GM18508 (cell line): ENCODE data around the gene GPR132.
"Not testable (repeated sequence)": the region's sequence is repeated elsewhere in the genome, so short reads cannot be mapped to it uniquely, and the experiment has no call there.

ENCODE experiments used
- ATAC-seq: cut with Tn5 transposase; IDR thresholded peaks from one replicate; pipeline ENCODE4 v1.9.1; 2021; ENCODE audit warnings: moderate number of reproducible peaks; ENCODE audit not compliant: insufficient read depth, unreplicated experiment

The GPR132 gene

DNA sequence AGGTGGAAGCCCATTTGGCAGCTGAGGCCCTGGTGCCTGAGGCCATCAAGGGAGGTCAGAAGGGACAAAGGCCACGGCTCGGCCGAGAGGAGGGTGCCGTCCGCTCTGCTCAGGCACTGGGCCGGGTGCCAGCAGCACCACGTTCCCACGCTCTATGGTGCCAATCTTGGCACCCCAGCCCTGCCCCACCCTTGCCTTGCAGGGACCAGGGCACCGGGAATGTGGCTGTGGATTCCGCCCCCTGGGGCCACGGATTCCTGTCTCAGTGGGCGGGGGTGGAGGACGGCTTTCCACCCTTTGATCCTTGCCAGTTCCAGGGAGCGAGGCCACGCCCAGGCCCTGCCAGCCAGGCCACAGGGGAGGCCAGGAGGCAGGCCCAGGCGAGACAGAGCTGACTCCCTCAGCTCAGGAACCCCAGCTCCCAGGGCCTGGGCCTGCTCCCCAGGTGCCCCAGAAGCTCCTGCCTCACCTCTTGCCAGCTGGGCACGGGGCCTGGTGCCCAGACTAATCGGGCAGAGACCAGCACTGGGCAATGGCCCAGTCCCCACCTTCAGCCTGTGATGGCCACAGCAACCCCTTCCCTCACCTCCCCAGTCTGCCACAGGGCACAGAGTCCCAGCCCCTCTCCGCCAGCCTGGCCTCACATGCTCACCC, 26.4 kb upstream of the GPR132 start:
- ATAC-seq, result no peak

DNA sequence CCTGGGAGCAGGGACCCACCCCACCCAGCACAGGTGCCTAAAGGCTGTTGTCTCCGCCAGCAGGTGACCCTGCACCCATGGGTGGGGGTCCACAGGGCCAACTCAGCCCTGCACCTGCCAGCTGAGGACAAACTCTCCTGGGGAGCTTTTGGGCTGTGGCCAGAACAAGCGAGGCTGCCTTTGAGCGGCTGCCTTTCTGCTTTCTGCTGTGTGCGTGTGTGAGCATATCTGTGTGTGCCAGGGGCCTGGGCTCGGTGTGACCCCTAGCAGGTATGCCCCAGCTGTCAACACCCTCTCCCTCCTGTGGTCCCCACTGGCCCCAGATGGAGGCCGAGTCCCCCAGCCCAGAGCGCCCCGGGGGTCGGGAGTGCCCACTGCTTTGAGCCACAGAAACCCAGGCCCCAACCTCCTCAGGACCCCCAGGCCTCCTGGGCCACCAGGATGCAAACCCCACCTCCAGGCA, 25.9 kb upstream of the GPR132 start:
- no peak for ATAC-seq

DNA sequence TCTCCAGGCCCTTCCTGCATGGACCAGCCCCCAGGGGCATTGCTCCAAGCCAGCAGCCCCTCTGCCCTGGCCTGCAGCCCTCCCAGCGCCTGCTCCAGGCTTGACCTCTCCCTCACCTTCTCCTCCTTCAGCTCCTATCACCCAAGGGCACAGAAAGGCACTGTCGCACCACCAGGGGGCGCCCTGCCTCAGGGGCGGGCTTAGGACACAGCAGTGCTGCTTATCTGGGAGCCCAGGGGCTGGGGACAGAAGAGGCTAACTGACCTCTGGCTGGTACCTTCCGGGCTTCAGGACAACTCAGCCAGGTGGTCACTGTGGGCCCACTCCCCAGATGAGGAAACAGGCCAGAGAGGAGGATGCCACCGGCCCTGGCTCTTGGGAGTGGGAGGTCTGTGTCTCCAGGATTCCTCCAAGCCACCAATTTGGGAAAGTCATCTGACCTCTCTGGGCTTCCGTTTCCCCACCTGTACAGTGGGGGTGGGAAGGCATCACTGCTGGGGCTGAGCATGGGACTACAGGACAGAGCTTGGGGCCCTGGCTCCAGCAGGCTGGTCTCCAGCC, 25.3 kb upstream of the GPR132 start:
- no peak for ATAC-seq

DNA sequence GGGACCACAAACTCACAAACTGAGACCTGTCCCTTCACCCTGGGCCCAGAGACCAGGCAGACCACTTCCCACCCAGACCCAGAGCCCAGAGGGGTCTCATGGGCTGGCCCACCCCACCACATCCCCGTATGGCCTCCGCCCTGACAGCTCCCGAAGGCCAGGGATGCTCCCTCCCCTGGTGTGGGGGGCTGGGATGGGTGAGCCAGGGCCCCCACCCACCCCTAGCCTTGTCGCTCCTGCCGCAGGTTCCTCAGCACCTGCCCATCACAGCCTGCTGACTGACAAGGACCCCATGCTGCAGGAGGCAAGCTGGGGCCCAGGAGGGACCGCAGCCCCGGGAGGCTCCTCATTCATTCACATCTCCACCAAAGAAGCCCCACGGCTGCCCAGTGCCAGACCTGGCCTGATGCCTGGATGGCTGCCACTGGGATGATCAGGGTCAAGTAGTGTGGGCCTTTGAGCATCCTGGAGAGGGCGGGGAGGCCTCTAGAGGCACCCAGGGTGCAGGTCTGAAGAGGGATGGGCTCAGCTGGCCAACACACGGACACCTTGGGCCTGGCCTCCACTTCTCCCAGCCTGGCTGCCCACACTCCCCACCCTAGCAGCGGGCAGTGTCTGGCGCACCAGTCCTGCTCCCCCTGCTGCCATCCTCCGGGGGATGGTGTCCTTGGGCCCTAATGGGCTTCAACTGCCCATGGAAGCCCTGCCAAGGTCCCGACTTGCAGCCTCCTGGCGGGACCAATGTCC, 24.7 kb upstream of the GPR132 start:
- ATAC-seq, result no peak

DNA sequence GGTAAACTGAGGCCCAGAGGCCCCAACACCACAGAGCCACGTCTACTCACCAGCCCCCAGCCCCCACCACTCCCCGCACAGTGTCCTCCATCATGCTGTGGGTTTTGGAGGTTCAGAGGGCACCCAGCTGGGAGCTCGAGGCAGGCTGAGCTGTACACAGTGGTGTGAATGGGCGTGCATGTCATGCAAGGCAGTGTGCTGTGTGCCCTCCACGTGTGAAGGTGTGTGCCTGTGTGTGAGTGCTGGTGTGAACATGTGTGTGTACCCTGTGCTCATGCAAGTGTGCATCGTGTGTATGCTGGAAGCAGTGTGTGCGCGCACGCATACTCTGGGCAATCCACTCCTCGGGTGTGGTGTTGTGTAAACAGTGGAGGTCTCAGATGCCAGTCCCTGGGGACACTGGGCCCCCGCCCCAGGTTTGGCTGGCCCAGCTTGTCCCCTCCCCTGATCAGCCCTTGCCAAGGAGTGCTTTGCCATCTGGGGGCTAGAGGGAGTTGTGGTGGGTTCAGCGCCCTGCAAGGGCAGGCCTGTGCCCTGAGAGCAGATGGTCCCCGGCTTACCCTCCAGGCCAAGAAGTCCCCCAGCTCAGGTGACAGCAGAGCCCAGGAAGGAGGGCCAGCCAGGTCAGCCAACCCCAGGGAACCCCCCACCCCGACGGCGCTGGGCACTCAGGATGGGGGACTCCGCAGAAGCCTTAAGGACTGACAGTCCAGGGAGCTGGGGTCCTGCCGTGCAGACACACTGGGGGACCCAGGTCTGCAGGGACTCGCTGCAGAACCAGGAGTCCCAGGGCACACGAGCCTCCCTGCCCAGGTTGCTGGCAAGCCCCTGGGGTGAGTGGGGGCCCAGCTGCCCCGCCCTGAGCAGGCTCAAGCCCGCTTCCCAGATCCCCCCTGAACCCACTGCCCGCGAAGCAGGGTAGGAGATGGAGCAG, 23.8 kb upstream of the GPR132 start:
- ATAC-seq, result no peak

DNA sequence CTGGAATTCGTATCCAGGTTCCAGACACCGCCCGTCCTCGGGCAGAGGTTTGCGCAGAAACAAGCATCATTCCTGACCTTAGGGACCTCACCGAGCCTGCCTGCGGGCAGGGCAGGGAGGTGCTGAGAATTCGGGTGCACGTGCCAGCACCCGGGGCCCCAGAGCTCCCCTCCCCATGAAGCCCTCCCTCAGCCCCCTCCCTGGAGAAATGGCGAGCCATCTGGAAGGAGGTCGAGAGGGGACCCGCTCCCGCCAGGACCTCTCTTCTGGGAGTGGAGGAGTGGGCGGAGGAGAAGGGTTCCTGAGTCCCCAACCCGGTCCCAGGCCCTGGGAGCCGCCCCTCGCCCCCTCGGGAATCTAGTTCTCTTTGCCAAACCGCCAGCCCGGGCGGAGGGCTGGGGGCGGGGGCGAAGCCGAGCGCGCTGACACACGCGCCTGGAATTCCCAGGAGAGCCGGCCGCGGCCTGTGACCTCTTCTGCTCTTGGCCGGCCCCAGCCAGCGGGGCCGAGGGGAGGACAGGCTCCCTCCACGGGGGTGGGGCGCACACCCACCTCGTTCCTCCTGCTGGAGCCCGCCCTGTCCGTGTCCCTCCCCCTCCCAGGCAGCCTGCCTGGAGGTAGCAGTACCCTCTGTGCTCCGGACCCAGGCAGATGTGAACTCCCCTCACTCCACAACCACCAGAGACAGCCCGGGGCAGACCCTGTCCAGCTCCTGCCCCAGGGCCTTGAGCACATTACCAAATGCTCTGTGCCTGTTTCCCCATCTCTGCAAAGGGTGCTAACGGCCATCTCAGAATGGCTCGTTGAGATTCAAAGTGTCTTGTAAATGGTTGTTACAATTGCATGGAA, 23.0 kb upstream of the GPR132 start:
- no peak for ATAC-seq

DNA sequence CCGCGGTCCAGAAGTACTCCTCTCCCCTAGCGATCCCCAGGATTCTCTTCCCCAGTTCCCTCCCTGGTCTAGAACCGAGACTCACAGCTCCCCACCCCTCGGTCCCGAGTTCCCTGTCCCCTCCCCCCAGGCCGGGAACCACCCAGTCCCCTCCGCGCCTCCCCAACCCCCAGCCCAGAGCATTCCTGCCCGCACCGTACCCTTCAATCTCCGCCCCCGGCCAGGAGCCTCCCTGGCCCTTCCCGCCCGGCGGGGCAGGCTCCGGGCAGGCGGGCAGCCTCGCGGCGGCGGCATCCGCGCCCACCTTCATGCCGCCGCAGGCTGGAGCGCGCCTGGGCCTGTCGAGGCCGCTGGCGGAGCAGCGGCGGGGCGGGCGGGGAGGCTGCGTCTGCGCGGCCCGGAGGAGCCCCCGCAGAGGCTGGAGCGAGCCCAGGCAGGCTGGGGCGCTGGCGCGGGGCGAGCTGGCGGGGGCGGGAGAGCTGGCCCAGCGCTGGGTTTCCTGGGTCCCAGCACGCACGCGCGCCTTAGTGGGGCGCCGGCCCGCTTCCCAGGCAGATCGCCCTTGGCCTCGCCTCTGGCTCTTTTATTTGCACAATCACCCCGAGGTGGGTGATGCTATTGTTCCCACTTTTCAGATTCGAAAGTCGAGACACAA, 22.2 kb upstream of the GPR132 start:
- no peak for ATAC-seq

DNA sequence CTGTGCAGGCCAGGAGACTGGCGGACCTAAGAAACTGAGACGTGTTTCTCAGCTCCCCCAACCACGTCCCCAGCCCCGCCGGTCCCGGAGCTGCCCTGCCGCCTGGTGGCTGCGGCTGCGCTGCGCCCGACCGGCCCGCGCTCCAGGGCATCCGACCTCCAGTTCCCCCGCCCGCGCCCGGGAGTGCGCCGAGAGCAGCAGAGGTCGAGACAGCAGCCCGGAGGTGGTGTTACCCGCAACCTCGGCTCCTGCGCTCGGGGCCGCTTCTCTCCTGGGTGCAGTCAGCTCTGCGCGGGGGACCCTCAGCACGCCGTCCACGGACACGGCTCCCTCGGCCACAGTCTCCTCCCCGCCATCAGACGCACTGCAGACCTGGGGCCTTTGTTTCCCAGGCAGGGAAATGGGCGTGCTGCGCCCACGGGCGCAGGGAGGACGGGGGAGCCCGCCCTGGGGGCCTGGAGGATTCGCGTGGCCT, 21.6 kb upstream of the GPR132 start:
- no peak for ATAC-seq

DNA sequence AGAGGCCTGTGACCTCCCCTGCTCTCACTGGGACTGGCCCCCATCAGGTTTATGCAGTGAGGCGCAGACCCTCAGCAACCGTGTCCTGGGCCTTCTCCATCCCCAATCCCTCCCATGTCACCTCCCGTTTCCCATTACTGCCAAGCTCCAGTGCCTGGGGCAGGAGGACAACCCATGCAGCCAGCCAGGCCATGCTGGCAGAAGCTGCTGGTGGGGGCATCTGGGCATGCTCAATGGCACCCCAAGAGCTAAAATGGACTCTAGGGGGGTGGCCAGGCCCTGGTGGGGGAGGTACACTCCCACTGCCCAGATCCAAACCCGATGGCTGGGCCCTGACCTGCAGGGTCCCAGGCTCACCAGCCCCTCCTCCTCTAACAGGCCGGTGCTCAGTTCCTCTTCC, 20.5 kb upstream of the GPR132 start:
- ATAC-seq, result no peak

DNA sequence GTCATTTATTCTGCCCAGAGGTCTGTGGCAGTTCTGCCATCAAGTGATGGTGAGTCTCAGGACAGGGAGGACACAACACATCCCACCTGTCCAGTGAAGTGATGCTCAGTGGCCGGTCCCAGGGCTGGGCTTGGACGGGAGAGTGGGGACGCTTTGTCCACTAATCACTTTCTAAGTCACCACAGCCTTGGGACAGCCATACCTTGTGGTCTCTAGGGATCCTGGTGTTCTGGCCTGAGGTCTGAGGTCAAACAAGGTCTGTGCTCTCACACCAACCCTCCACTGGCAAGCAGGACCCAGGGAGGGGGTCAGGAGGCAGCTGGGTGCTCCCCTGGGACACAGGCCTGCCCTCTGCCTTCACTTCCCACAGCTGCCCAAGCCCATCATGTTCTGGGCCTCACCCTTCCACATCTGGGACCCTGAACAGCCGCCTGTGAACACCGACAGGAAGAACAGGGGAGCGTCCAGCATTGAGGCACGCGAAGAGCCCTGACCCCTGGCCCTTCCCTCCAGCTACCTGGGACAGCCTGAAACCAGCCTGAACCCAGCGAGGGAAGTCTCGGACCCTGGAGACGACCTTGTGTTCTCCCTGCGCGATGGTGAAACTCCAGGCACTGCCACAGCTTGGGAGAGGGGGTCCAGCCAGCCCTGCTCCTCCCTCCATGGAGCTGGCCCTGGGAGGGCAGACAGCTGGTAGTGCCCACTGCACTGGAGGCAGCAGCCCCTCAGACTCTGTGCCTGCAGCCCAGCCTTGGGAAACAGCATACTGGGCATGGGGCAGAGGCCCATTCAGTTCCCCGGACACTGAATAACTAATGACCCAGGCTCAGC, 19.7 kb upstream of the GPR132 start:
- ATAC-seq, result no peak

DNA sequence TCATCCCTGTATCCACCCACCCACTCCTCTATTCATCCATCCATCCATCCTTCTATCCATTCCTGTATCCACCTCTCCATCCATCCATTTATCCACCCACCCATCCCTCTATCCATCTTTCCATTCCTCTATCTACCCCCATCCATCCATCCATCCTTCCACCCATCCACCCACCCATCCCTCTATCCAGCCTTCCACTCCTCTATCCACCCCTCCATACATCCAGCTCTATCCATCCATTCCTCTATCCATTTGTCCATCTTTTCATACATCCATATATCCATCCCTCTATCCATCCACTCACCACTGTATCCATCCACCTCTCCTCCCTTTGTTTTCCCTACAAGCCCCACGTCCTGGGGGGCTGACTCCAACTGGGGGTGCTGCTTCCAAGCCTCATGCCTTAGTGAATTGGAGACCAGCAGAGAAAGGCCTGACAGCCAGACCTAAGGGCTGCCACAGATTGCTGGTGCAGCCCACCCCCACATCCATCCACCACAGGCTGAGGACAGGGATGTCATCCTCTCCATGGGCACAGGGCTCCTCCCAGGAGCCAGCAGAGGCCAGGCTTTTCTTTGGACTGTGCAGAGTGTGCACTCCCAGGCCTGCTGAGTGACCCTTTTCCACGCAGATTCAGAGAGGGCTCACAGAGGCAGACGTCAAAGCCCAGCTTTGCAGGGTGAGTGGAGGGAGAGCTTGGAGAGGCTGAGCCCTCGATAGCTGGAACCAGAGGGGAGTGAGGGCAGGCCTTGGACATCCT, 18.9 kb upstream of the GPR132 start:
- no peak for ATAC-seq

DNA sequence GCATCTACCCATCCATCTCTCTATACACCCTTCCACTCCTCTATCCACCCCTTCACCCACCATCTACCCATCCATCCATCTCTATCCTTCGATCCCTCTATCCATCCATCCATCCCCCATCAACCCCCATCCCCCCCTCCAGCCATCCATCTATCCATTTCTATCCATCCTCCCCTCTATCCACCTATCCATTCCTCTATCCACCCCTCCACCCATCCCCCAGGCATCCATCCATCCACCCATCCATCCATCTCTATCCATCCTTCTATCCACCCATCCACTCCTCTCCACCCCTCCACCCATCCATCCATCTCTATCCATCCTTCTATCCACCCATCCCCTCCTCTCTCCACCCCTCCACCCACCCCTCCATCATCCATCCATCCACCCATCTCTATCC, 17.5 kb upstream of the GPR132 start:
- no peak for ATAC-seq

DNA sequence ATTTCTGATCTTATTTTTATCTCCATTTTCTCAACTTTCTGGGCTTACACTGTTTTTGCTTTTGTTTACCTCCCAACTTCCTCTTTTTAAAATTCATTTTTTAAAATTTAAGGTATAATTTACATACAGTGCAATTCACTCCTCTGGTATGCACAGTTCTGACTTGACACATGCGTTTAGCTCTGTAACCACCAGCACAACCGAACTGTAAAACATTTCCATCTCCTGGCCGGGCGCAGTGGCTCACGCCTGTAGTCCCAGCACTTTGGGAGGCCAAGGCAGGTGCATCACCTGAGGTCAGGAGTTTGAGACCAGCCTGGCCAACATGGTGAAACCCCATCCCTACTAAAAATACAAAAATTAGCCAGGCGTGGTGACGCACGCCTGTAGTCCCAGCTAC, 16.2 kb upstream of the GPR132 start:
- not testable (repeated sequence) for ATAC-seq

DNA sequence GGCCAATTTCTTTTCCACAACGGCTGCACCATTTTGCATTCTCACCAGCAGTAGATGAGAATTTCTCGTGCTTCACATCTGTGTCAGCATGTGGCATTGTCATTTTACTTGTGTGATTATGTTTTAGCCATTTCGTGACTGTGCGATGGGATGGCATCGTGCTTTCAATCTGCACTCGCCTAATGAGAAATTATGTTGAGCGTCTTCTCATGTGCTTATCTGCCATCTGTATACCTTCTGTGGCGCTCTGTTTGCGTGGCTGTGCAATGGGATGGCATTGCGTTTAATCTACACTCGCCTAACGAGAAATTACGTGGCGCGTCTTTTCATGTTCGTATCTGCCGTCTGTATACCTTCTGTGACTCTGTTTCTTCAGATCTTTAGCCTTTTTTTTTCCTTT, 14.9 kb upstream of the GPR132 start:
- no peak for ATAC-seq

DNA sequence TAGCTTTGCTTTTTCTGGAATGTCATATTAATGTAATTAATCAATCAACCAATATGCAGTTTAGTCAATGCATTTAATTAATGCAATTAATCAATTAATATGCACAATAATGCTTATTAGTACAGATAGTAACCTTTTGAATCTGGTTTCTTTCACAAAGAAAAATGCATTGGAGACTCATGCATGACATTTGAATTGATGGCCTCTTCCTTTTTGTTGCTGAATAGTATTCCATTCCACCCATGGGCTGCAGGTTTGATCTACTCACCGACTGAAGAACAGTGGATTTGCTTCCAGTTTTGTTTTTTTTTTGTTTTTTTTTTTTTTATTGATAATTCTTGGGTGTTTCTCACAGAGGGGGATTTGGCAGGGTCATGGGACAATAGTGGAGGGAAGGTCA, 13.1 kb upstream of the GPR132 start:
- no peak for ATAC-seq

DNA sequence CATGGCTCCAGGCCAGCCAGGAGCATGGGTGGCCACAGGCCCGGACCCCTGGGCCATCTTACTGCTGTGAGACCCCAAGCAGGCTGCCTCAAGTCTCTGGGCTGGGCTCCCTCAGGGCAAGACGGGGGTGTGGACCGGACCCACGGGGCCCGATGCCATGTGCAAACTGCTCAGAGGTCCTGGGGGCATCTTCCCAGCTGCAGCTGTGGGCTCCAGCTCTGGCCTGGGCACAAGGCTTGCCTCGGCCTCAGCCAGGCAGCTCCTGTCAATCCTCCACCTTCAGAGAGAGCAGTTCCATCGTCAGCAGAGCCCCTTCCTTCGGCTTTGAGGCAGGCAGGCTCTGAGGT, 12.4 kb upstream of the GPR132 start:
- ATAC-seq, result no peak

DNA sequence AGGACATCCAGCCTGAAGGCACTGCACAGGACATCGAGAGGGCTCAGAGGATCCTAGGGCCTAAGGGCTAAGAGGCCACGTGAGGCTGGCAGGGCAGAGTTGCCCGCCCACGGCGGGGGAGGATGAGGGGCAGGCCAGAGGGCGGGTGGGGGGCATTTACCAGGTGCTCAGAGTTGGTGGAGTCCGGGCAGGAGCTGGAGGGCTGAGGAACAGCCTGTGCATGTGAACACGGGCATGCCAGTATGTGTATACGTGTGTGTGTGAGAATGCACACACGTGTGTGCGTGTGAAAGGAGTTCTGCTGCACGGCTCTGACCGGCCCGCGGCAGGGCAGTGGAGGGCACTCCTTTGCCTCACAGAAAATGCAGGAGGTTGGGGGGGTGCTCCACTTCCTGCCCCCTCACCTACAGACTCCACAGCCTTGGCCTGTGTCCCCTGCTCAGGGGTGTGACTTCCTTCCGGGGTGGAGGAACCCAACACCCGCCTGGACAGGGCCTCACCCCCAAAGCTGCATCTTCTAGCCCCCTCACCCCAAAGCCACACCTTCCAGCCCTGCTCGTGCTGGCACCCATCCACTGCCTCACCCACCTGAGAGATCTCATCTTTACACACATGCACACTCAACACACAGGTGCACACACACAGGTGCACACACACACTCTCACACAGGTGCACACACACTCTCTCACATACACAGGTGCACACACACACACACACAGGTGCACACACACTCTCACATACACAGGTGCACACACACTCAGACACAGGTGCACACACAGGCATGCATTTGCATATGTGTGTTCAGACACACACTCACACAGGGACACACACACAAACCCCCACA, 11.8 kb upstream of the GPR132 start:
- no peak for ATAC-seq
